ENCODE data around the gene CHSY1.

DNA sequence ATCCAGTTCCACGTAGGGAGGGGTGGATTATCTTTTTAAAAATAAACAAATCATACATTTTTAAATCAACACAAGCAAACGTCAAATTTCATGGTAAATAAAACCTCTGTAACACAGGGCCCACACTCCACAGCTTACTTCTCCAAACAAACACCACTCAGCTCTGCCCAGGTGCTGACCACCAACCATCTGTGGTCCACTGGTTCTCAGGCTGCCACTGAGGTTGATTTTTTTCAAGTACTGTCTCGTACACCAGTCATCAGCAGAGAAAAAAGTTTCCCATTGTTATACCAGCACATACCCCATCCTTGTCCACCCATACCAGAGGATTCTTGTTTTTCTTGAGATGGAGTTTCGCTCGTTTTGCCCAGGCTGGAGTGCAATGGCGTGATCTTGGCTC, 32.4 kb downstream of the CHSY1 start:
- no peak for TF ChIP-seq EZH2 (IDR thresholded peaks at IDR 0.05)
- TF ChIP-seq, protein P1, sequence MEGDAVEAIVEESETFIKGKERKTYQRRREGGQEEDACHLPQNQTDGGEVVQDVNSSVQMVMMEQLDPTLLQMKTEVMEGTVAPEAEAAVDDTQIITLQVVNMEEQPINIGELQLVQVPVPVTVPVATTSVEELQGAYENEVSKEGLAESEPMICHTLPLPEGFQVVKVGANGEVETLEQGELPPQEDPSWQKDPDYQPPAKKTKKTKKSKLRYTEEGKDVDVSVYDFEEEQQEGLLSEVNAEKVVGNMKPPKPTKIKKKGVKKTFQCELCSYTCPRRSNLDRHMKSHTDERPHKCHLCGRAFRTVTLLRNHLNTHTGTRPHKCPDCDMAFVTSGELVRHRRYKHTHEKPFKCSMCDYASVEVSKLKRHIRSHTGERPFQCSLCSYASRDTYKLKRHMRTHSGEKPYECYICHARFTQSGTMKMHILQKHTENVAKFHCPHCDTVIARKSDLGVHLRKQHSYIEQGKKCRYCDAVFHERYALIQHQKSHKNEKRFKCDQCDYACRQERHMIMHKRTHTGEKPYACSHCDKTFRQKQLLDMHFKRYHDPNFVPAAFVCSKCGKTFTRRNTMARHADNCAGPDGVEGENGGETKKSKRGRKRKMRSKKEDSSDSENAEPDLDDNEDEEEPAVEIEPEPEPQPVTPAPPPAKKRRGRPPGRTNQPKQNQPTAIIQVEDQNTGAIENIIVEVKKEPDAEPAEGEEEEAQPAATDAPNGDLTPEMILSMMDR (IDR thresholded peaks at IDR 0.05): no peak

All from neural progenitor cell (in vitro differentiated cells).